ENCODE results near the gene SERINC5.
"Not testable (repeated sequence)": the region's sequence is repeated elsewhere in the genome, so short reads cannot be mapped to it uniquely, and the experiment has no call there.

Gene SERINC5

DNA sequence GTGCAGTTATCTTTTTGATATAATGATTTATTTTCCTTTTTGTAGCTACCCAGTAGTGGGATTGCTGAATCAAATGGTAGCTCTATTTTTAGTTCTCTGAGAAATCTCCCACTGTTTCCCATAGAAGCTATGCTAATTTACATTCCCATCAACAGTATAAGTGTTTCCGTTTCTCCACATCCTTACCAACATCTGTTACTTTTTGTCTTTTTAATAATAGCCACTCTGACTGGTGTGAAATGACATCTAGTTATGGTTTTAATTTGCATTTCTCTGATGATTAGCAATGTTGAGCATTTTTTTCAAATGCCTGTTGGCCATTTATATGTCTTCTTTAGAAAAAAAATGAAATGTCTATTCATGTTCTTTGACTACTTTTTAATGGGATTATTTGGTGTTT is 94.7 kb downstream of the SERINC5 start:
- DNase-seq: no peak

DNA sequence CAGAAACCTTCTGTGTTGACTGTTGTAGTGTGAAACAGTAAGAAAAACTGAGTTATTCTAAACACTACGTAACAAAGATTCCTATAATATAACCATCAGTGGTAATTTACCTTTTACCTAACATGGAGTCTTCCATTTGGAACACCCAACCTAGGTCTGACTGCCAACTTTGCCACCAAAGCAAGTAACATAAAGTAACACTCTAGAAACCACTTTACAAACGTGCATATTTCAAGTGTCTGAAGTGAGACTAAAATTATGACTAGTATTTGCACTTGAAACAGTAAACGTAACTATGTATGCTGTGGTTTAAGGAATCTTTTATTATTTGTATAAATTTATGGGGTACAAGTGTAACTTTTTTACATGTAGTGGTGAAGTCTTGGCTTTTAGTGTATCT is 95.6 kb downstream of the SERINC5 start:
- no peak for DNase-seq

DNA sequence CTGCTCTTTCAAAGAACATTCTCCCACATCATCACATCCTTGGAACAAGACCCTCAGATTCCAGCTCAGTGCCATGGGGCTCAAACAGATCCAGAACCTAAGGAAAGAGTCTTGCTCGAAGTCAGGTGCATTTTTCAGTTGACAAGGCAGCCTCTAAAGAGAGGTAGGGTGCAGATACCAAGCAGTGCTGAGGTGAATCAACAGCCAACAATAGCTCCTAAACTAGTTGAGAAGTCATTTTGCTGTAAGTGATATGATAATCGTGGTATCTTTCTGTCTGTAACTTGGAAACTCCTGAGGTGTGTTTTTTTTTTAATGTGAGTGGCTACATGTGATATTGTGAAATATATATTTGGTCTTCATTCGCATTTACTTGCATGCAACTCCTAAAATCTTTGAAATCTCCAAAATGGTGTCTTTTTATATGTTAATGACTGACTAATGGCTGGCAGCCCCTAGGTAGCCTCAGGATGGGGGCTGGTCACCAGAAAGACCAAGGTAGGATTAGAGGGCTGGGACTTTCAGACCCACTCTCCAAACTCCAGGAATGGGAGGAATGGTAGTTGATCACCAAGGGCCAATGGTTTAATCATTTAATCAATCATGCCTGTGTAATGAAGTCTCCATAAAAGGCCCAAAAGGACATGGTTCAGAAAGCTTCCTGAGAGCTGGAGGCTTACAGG is 96.6 kb downstream of the SERINC5 start:
- no peak for DNase-seq

DNA sequence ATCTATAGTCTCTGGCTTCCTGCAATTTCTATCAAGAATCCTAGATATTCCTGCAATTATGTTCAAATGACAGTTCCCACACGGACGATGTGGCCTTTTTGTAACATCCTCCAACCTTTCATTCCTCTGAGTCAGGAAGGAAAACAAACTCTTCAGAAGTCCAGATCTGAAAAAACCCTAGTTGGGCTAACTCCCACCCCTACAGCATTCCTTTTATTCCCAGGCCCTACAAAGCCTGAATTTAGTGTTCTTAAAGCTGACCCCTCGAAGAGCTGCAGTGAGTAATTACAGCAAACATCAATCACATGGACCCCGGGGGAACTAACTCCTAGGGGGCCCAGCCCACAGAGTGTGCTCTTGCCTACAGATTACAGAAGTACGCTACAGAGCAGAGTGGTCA is 99.7 kb downstream of the SERINC5 start:
- DNase-seq: no peak

DNA sequence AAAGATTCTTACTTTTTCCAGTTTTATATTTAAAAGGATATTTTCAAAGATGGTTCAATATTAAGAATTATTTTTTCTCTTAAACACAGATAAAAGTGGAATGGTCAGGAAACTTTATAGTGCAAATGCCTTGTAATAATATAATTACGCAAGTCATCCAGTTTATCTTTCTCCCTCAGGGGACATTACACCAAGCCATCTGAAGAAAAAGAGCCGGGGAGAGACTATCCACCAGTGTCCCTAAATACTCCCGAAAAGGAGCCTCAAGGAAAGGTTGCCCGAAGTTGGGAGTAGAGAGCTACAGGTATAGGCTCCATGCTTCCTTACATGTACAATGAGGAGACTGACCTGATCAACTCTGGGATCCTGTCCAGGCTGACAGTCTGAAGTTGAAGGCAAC is 101.1 kb downstream of the SERINC5 start:
- no peak for DNase-seq

DNA sequence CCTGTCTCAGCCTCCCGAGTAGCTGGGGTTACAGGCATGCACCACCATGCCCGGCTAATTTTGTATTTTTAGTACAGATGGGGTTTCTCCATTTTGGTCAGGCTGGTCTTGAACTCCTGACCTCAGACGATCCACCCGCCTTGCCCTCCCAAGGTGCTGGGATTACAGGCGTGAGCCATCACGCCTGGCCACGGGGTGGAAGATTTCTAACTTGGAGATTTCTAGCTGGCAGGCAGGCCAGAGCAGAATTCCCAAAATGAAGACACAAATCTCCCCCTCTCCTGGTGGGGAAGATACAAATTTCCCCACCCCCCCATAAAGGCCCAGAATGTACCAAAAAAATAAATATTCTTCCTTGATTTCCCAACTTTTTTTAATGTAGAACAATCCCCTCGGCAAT is 101.6 kb downstream of the SERINC5 start:
- not testable (repeated sequence) for DNase-seq

DNA sequence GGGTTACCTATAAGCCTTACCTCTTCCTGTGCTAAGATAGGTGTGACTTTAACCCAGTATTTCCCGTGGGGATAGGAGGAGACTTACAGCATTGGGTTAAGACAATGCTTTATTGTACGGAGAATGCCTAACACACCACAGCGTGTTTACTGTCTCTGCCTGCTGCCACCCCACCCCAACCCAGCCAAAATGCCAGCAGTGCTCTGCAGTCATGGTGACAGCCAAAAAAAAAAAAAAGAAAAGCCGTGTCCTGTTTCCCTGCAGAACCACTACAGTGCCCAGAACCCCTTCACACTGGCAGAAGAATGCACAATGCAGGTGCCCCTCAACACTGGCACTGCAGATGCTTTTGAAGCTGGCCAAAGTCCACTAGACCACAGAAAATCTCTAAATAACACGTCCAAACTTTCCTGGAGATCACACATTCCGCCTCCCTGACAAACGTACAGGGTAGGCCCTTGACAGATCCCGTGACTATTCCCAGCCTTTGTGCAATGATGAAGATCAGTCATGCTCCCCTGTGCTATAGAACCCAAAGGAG is 102.2 kb downstream of the SERINC5 start:
- no peak for DNase-seq

DNA sequence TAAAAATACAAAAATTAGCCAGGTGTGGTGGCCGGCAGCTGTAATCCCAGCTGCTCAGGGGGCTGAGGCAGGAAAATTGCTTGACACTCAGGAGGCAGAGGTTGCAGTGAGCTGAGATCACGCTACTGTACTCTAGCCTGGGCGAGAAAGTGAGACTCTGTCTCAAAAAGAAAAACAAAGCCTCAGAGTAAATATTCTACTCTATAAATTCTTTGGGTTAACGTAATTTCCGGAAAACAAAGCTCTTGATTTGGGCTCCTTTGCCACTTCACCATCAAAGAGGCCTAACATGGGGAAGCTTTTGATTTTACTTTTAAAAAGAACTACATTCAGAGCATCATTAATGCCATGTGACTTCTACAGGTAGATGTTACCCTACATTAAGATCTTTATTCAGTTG is 103.1 kb downstream of the SERINC5 start:
- DNase-seq: no peak

DNA sequence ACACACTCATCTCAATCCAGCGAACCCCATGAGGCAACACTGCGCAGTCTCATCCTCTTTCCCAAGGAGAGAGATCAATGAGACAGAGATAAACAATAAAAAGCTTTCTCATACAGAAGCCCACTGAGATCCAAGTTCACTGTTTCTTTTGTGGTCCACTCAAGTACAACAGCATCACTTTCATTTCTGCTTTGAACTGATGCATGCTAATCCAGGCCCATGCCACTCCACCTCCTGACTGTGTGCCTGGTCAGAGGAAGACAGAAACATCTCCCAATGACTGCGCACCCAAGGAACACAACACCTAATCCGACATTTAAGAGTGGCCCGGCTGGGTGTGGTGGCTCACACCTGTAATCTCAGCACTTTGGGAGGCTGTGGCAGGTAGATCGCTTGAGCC is 104.0 kb downstream of the SERINC5 start:
- DNase-seq: no peak

DNA sequence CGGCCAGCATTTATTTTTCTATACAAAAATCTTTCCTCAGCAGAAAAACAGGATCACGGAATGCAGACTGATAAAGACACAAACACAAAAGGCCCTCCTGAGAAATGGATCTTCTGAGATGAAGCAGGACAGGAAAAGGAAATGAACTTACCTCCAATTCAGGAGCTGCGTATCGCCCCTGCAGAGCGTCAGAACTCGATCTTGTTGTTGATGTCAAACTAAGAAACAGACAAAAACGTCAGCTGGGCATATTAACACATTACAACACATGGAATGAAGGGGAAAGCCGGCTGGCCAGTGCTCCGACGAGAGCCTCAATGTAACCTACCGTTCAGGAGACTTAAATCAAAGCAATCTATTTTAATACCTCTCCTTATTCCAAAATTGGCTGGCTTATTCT is 105.1 kb downstream of the SERINC5 start:
- no peak for DNase-seq

DNA sequence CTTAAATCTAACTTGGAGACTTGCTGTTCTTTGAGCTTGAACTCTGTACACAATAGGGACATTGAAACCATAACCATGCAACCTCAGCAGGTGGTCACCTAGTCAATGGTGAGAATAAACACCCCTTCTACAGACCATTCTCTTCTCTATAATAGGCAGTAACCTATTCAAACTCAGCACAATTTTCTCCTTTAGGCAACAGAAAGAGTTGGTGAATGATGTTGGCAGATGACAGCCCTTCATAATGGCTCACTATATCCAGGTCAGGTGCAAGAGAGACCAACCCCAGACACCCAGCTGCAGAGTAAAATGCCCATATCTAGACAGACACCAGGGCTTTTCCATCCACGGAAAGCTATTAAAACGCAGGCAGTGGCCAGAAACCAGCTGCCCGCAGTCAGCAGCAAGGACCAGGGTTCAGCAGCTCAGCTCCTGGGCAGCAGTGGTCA is 106.7 kb downstream of the SERINC5 start:
- peak; percentile 98 for DNase-seq

DNA sequence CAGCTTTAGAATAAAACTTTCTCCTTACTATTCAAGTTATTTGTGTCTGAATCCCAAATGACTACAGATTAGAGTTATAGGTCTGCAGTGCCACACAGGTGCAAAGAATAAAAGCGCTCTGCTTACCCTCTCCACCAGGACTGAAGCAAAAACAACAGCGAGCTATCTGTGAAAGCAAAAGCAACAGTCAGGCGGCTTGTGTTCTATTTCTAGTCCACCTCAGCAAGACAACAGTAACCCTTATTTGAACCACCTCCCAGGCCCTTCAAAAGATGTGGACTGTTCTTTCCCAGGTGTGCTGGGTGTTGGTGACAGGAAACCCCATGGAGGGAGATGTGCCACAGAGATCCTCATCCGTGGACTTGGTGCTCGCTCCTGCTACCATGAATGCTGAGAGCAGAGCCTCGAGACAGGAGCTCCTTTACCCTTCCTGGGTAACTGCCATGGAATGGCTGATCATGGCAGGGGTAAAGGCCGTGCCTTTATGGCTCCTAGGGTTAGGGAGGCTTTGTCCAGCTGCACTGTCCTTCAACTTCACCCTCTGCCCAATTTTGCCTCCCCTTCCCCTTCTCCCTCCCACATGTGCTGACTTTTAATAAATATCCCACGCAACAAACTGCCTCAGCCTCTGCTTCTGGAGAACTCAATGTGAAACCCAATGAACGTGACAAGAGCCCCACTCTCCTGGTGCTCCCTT is 108.6 kb downstream of the SERINC5 start:
- DNase-seq: no peak

DNA sequence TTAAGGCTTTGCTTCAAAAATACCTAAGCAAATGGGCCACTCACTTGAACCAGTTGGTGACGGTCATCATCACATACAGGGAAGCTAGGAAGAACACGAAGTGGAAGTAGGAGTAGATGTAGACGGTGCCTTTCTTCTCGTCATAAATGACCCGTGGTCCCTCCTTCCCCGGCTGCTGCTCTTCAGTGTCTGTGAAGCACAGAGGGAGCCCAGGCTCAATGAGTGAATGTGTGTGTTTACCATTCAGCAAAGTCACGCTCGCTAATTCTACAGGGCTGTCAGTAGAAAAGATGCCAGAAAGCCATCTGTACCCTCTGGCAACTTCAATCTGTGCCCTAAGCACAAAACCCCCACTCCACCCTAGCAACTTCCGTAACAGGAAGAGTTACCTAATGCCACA is 109.8 kb downstream of the SERINC5 start:
- DNase-seq: no peak

DNA sequence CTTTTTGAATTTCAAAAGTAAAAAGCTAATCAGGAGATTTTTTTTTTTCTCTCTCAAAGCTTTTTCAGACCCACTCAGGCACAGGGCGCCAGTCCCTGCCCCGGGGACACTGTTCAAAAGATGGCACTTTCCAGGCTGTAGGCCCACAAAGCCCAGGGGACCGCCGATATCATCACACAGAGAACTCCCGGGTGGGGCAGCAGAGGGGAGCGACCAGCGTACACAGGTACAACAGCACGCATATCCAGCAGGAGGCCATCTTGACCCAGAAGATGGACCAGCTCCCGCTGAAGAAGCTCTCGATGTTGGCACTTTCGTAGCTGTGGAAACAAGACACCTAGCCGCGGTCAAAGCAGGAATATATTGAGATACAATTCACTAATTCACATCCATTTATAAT is 112.4 kb downstream of the SERINC5 start:
- DNase-seq: no peak

DNA sequence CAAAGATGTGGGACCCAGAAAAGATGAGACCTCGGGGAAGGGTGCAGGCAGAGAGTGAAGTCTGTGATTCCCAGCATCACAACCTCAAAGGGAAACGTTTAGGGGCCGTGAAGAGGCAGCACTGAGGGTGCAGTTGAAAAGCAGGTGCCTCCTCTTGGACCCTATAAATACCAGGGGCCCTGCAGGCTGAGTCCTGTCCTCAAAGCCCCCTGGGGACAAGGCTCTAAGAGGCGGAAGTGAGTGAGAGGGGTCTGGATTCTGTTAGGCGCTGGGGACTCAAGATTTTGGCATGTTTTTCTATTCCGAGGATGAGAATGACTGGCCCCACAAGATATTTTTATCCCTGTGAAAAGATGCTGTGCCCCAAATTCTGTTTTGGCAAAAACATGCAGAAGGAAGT is 112.9 kb downstream of the SERINC5 start:
- no peak for DNase-seq

DNA sequence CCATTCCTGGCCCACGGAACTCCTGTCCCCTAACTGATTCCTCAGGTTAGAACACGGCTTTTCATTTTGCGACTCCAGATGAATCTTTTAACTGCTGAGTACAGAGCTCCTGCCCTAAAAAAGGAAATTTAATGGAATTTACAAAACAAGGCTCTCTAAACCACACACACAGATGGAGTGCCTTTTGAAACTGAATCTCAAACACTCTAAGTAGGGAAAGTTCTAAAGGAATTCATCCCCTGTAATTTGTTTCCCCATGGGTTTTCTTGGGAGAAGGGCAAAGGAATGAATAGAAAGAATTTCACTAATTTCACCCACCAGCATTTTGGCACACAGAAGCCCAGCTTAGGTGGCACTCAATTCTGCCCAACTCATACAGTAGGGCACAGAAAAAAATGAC is 114.2 kb downstream of the SERINC5 start:
- no peak for DNase-seq

DNA sequence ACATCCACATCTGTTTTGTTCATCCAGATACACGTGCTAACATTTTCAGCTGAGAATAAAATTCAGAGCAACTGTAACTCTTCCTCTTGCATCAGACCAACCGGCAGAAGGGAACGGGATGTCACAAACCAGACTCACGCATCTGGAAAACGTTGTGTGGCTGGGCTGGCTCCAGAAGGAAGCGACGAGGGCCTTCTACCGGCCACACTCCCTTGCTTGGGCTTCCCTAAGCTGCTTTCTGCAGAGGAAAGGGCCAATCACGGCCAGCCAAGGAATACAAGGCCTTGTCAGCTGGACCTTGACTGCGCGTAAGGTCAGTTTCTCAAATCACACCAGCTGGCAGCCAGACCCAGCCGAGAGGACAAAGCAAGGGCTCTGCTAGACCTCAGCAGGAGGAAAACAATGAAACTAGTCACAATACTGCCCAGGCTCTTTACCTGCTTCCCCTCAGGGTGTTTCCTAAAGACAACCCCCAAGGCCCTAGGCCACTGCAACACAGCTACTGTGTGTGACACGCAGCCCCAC is 114.6 kb downstream of the SERINC5 start:
- DNase-seq: peak; percentile 63

DNA sequence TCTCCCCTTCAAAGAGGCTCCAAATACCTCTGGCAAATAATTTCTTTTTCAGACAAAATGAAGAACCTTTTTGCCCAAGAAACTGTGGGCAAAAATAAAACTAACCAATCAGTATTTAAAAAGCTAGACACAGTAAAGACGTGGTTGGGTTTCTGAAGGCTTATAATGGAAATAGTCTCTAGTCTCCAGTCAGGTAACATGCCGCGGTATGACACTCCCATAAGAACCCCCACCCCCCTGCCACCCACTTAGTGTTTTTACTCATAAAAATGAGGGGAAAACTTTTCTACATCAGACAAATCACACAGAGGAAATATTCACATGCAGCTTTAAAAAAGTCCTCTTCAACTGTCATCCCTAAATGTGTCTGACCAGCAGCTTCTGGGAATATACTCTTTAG is 115.4 kb downstream of the SERINC5 start:
- no peak for DNase-seq

DNA sequence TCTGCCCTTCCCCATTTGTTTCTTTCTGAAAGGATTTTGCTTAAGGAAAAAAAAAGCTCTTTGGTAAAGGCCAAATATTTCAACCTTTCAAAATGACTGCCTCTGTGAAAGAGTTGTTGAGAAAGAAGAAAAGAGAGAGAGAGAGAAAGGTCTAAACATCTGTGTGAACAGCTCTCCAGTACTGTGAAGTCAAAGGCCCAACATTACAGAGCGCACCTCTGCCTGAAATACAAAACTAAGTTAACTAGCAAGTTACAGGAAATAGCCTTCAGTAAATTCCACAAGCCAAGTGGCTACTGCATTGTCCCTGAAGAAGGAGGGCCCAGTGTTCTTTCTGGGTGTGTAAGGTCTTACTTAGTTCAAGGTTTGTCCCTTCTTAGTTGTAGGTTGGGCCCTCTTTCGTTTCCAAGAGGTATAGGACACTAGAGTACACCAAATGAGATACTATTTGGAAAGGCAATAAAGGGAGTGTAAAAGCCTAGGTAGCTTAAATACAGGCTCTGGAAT is 116.3 kb downstream of the SERINC5 start:
- DNase-seq: no peak

DNA sequence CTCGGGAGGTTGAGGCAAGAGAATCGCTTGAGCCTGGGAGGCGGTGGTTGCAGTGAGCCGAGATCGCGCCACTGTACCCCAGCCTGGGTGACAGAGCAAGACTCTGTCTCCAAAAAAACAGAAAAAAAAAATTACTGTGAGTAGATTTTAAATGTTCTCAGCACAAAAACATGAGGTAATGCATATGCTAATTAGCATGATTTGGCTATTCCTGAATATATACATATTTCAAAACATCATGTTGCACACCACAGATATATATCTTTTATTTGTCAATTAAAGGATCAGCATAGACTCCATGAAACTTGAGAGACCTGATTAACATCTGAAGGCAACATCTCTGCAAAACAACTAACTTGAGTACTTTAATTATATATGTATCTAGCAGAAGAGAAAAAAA is 117.4 kb downstream of the SERINC5 start:
- DNase-seq: no peak

DNA sequence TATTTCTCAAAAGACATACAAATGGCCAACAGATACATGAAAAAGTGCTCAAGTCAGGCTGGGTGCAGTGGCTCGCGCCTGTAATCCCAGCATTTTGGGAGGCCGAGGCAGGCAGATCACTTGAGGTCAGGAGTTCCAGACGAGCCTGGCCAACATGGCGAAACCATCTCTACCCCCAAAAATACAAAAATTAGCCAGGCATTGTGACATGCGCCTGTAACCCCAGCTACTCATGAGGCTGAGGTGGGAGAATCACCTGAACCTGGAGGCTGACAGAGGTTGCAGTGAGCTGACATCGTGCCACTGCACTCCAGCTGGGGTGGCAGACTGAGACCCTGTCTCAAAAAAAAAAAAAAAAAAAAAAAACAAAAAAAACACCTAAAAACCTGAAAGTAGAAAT is 119.0 kb downstream of the SERINC5 start:
- DNase-seq: not testable (repeated sequence)

DNA sequence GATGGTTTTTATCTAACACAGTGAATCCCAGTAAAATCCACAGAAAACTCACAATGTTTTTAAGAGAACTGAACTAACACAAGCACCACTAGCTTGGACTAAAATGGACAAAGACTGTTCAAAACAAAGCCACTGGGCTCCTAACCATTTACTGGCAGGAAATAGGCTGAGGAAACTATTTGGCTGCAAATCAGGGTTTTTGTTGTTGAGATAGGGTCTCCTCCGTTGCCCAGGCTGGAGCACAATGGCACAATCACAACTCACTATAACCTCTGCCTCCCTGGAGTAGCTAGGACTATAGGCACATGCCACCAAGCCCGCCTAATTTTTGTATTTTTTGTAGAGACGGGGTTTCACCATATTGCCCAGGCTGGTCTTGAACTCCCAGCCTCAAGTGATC is 121.0 kb downstream of the SERINC5 start:
- DNase-seq: no peak

DNA sequence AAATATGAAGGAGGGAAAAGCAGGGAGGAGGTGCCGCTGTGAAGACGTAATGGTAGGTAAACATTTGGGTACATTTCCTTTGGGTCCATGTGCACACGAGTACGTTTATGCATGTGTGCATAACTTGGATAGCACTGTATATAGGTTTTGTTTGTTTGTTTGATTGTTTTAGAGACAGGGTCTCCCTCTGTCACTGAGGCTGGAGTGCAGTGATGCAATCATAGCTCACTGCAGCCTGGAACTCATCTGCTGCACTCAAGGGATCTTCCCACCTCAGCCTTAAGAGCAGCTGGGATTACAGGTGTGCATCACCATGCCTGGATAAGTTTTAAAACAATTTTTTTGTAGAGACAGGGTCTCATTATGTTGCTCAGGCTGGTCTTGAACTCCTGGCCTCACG is 126.7 kb downstream of the SERINC5 start:
- DNase-seq: no peak

DNA sequence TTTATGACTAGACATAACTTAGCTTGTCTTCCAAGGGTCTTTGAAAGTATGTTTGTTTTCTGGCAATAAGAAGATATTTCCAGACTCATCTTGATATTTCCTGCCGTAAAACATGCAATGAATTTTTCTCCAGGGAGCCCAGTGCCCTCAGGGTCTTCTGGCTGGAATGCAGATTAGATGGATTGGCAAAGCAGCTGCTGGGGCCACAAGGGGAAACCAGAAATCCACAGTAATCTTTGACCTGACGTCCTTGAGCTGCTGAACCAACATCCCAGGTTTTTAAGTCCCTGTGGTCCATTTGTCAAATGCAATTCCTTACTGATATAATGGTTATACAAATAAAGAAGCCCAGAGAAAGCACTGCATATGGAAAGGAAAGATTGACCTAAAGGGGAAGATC is 127.7 kb downstream of the SERINC5 start:
- DNase-seq: peak; percentile 61
